SU-DHL-6 (cell line): ENCODE data around the gene UPF3A.

ENCODE experiments used
- CTCF ChIP-seq: fragments of 200-600 bp; sonication (generic); IDR thresholded peaks from one replicate; pipeline ENCODE4 v1.5.1; 2017; ENCODE audit warnings: antibody characterized with exemption, mild to moderate bottlenecking, low read length, moderate library complexity; ENCODE audit not compliant: insufficient read depth, poor library complexity, severe bottlenecking
- EZH2phosphoT487 ChIP-seq: fragments of 200-600 bp; sonication (generic), shearing (Covaris generic); conservative IDR thresholded peaks from 2 replicates; pipeline ENCODE4 v1.6.1; 2018; ENCODE audit warnings: mild to moderate bottlenecking, antibody characterized with exemption, low read length, moderate library complexity, mixed read lengths

DNA sequence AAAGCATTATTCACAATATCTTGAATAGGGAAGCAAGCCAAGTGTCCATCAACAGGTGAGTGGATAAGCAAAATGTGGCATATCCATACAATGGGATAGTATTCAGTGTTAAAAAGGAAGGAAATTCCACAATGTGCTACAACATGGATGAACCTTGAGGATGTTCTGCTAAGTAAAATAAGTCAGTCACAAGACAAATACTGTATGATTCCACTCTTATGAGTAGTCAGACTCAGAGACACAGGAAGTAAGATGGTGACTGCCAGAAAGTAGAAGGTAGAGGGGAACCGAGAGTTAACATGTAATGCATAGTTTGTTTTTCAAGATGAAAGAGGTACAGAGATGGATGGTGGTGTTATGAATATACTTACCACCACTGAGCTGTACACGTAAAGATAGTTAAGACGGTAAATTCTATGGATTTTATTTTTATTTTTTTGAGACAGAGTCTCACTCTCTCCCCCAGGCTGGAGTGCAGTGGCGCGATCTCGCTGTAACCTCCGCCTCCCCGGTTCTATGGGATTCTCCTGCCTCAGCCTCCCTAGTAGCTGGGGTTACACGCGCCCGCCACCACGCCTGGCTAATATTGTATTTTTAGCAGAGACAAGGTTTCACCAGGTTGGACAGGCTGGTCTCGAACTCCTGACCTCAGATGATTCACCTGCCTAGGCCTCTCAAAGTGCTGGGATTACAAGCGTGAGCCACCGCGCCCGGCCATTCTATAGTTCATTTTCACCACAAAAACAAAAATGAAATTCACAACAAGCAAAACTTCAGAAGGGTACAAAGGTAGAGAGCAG, 31.9 kb downstream of the UPF3A start:
- TF ChIP-seq CTCF (no peak), EZH2phosphoT487 (no peak)
